GM15510 (cell line): ENCODE data around the gene PARN.

Source experiments
- POLR2A ChIP-seq: IDR thresholded peaks from 3 replicates; pipeline ENCODE4 v1.6.1; 2011; ENCODE audit warnings: borderline replicate concordance; ENCODE audit not compliant: insufficient read length; ENCODE audit errors: extremely low read depth

The PARN gene

DNA sequence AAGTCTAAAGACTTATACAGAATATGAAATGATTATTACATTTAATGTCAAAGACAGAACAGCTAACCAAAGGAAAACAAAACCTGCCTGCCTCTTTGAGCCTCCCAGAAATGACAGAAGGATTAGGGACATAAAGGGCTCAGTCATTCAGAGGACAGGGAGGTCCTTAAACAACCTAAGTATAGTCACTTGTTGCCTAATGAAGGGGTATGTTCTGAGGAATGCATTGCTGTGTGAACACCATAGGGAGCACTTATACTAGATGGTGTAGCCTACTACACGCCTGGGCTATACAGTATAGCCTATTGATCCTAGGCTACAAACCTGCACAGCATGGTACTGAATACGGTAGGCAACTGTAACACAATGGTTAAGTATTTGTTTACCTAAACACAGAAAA, 106.4 kb downstream of the PARN start:
- TF ChIP-seq POLR2A = no peak

DNA sequence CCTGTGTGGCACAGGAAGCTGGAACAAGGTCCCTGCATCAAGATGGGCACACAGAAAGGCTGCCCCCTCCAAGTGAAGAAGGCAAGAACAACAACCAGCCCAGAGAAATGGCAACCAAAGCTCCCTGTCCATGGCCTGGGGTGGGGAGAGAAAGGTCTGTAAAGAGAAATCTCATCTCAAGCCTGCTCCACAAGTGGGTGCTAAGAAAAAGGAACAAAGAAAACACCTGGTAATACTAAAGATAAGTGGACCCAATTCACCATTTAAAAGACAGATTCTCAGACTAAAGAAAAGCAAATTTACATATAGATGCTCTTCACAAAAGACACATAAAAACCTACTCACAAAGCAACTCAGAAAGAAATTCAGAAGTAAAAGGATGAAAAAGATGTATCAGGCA, 107.4 kb downstream of the PARN start:
- no peak for TF ChIP-seq POLR2A

- TF ChIP-seq POLR2A = no peak
Observed at GRCh38 chr16:14520753-14521152, 109.3 kb downstream of the PARN start.

- TF ChIP-seq POLR2A = no peak
Observed at GRCh38 chr16:14514967-14515366, 115.1 kb downstream of the PARN start.

- TF ChIP-seq POLR2A = no peak
Observed at GRCh38 chr16:14513389-14514107, 116.5 kb downstream of the PARN start.

DNA sequence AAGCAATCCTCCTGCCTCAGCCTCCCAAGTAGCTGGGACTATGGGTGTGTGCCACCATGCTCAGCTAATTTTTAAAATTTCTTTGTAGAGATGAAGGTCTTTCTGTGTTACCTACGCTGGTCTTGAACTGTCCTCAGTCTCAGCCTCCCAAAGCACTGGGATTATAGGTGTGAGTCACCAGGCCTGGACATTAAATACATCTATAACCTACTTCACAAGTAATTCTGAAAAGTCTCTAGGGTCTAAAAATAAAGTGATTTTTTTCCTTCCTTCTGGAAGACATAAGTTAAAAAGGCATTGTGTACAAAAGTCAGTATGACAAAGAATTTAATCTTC, 118.3 kb downstream of the PARN start:
- no peak for TF ChIP-seq POLR2A

DNA sequence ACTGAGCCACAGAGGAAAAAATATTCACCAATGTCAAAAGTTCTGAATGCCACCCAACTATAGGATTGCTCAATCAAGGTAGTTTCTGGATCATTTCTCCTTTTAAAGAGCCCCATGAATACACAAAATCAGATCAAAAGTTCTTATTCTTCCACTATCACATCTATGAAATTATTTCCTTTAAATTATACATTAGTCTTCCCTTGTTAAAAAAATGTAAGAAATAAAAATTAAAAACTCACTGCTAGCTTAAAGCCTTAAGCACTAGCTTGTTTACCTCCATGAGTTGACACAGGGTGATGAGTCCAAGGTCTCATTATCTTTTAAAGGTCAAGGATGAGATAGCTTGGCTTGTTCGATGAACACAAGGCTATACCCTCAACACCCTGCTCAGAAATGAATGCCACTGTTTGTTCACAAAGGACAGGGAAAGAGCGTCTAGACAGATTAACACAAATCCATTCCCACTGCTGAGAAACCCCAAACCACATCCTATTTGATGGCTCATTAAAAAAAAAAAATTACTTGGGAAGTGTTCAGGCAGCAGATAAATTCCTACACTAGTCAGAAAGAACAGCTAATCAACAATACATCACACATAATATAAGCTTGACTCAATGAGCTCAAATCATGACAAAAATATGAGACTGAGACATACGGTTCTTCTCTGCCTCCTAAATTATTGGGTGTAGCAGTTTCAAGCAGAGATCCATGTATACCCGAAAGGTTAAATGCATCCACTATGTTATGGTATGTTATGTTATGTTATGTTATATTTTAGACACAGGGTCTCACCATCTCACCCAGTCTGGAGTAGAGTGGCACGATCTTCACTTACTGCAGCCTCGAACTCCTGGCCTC, 118.9 kb downstream of the PARN start:
- TF ChIP-seq POLR2A = no peak

- no peak for TF ChIP-seq POLR2A
Observed at GRCh38 chr16:14510581-14510938, 119.5 kb downstream of the PARN start.

DNA sequence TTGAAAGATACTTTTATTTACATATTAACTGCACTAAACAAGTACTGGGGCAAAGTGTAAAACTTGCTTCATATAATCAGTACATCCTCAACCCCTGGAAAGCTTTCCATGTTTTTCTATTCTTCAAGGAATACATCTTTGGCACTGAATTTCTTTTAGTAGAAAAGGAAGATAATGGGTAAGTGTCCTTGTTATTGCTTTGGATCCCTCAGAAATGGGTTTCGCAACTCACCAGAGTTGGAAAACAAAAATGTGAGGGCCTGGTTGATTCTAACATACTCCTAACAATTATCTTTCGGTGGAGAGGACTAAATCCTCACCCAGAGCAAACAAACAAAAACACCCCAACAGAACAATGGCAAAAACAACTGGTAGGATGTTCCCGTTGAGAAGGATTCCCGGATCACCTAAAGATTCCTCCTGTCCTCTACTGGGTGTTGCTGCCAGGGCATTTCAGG, 120.4 kb downstream of the PARN start:
- no peak for TF ChIP-seq POLR2A

DNA sequence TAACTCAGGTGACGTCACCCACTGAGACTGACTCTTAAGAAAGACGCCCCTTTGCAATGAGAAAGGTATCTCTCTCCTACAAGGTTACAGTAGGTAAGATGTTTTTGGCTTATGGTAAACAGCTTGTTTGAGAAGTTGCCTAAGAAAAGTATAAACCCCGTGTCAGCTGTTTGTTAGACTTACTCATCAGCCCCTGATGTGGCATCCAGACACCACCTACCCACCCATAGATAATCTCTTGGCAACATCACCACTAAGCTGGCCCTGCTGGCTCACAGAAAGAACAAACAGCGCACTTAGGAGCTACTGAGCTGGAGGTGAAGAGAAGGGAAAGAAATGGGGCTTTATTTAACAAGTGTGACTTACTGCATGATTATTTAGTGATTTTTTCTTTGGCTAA, 121.0 kb downstream of the PARN start:
- no peak for TF ChIP-seq POLR2A

DNA sequence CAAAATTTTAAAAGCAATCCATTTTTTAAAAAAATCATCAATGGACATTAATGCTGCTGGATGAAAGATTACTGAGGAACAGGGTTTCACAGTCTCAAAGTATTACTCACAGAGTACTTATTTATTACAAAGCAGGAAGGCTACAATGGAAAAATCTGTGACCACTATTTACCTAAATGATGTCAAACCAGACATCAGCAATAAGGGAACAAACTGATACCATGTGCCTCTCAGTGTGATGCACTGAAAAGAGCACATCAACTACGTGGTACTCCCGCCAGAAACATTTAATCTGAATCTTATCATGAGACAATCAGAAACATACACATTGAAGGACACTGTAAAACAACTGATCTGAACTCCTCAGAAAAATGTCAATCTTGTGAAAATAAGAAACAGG, 124.2 kb downstream of the PARN start:
- TF ChIP-seq POLR2A = no peak

DNA sequence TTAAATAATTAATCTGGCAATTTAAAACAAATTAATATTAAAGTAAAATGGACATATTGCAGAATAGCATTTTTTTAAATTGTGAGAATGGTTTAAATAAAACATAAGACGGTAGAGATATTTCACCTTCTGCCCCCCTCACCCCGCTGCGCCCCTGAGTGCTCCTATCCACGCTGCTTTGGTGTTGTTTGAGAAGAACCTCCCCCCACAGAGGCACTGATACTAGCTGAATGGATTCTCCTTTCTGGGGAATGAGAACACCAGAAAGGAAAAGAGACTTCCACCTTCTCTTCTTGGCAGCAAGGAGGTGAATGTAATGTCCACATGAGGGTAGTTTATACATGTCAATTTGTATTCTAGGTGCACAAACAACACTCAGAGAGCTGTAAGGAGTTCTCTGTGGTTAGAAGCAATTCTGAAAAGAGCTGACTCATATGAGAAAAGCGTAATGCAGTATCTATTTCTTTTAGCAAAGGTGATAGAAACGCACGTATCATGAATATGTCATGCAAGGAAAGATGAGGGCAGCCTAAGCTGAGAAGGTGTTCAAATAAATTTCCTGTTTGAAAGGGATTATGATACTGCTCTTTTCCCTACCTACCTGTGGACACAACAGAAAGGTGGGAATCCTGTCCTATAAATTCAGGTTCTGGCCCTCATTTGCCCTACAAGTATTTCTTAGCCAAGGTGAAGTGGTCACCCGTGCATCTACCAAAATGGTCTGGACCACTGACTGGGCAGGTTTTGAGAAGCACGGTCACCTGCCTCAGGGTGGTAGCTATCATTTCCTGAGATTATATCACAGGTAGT, 126.9 kb downstream of the PARN start:
- TF ChIP-seq POLR2A = no peak

DNA sequence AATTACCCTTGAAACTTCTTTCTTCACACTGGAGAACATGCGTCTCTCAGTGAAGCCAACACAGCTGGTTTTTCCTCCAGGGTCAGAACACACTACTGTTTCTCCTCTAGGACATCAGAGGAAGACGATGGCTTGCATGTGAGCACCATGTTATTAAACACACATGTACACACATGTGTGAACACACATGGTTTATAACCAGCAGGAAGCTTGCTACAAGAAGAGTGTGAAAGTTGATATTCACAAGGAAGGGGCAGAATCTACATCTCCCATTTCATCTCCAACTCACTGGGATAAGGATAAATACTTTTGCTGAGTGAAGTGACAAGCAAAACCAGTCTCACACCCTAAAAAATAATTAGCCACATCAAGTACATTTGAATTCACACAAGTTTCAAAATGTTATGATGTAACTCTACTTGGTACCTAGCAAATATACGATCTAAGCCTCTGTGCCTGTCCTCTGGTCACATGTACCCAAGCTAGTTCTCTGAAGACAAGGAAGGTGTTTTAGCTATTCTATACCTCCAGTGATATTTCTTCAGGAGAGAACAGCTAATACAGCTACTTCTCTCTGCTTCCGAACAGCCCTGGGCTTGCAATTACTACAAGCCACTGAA, 127.7 kb downstream of the PARN start:
- TF ChIP-seq POLR2A = no peak

- TF ChIP-seq POLR2A = no peak
Observed at GRCh38 chr16:14501331-14502255, 128.5 kb downstream of the PARN start.
